ENCODE measurements around the gene FBXW8. TPM values are rescaled to one million over a fixed set of nuclear protein-coding genes. Genes with fewer than 3 reads are reported as not detected.

FBXW8 gene
- polyA plus RNA-seq, 1 donor (not counting 4 experiments of a cell fraction or from before 2014, with no cell fraction given), result 5.0 TPM

GRCh38 chr12:116931665-116932064, 20.9 kb downstream of the FBXW8 start:
- TF ChIP-seq CTCF (optimal IDR thresholded peaks at IDR 0.05 in 1 of 3, IDR thresholded peaks at IDR 0.05 in 1 of 3, conservative IDR thresholded peaks at IDR 0.05 in 1 of 3; ENCODE audit: extremely low read depth in 1 of 3, insufficient read depth in 2 of 3, low read length in 3 of 3), result no peak
- no peak for TF ChIP-seq EZH2 (IDR thresholded peaks at IDR 0.05; ENCODE audit: low read length)
- H3K9ac ChIP-seq (ENCODE audit: control insufficient read depth, extremely low read depth, insufficient read depth, low read length), result no peak overlapping the region
- no peaks in the 10 kb centered on the region for H4K20me1 ChIP-seq (ENCODE audit: control insufficient read depth, extremely low read depth, insufficient read depth, low read length)
- H3K4me2 ChIP-seq (ENCODE audit: control insufficient read depth, extremely low read depth, insufficient read depth, low read depth, low read length), result no peak overlapping the region
- no peaks in the 10 kb centered on the region for H3K79me2 ChIP-seq (ENCODE audit: control insufficient read depth, insufficient read depth, low read length)
- H3K4me3 ChIP-seq (ENCODE audit: control insufficient read depth in 2 of 3, extremely low read depth in 1 of 3, insufficient read depth in 2 of 3, low read depth in 1 of 3, low read length in 3 of 3), result no peak overlapping the region
- H3K27me3 ChIP-seq (ENCODE audit: control insufficient read depth, extremely low read depth, insufficient read depth, low read length), result no peaks in the 10 kb centered on the region
- dilution Hi-C loops (cut with MboI; ENCODE audit: extremely low pct_ligation_motif_present, low sequenced_read_pairs), result no loop called here
- no peak for DNase-seq (ENCODE audit: low read depth, low spot score)
- FAIRE-seq, result no peak
- H3K36me3 ChIP-seq (ENCODE audit: control insufficient read depth in 2 of 2, extremely low read depth in 1 of 2, insufficient read depth in 2 of 2, low read length in 2 of 2), result peaks cover 0 to 3% of the 10 kb centered on the region in 2 experiments
- H3K9me1 ChIP-seq (ENCODE audit: control insufficient read depth, extremely low read depth, insufficient read depth, low read length), result no peaks in the 10 kb centered on the region
- no peak overlapping the region for H3K27ac ChIP-seq (ENCODE audit: control insufficient read depth, insufficient read depth, low read length)
- H2AFZ ChIP-seq (ENCODE audit: control insufficient read depth, low read length), result no peak overlapping the region
- no peaks in the 10 kb centered on the region for H3K9me3 ChIP-seq (ENCODE audit: control insufficient read depth, low read depth, low read length)
- no peaks in the 10 kb centered on the region for H3K4me1 ChIP-seq (ENCODE audit: control insufficient read depth, extremely low read depth, insufficient read depth, low read length)

GRCh38 chr12:116933091-116933490, 22.3 kb downstream of the FBXW8 start:
- FAIRE-seq, result no peak
- peaks cover 0 to 10% of the 10 kb centered on the region in 2 experiments for H3K36me3 ChIP-seq (ENCODE audit: control insufficient read depth in 2 of 2, extremely low read depth in 1 of 2, insufficient read depth in 2 of 2, low read length in 2 of 2)
- dilution Hi-C loops (cut with MboI; ENCODE audit: extremely low pct_ligation_motif_present, low sequenced_read_pairs), result no loop called here

More at GRCh38 chr12:116933091-116933490, 22.3 kb downstream of the FBXW8 start:
- no peak overlapping the region for H3K9ac ChIP-seq (ENCODE audit: control insufficient read depth, extremely low read depth, insufficient read depth, low read length)
- H3K4me1 ChIP-seq (ENCODE audit: control insufficient read depth, extremely low read depth, insufficient read depth, low read length), result no peaks in the 10 kb centered on the region
- no peaks in the 10 kb centered on the region for H3K27me3 ChIP-seq (ENCODE audit: control insufficient read depth, extremely low read depth, insufficient read depth, low read length)
- H3K9me3 ChIP-seq (ENCODE audit: control insufficient read depth, low read depth, low read length), result no peaks in the 10 kb centered on the region
- no peak overlapping the region for H3K4me3 ChIP-seq (ENCODE audit: control insufficient read depth in 2 of 3, extremely low read depth in 1 of 3, insufficient read depth in 2 of 3, low read depth in 1 of 3, low read length in 3 of 3)
- H2AFZ ChIP-seq (ENCODE audit: control insufficient read depth, low read length), result no peak overlapping the region
- no peak for DNase-seq (ENCODE audit: low read depth, low spot score)
- no peaks in the 10 kb centered on the region for H3K9me1 ChIP-seq (ENCODE audit: control insufficient read depth, extremely low read depth, insufficient read depth, low read length)
- H3K79me2 ChIP-seq (ENCODE audit: control insufficient read depth, insufficient read depth, low read length), result no peaks in the 10 kb centered on the region
- H3K4me2 ChIP-seq (ENCODE audit: control insufficient read depth, extremely low read depth, insufficient read depth, low read depth, low read length), result no peak overlapping the region
- no peak for TF ChIP-seq CTCF (optimal IDR thresholded peaks at IDR 0.05 in 1 of 3, IDR thresholded peaks at IDR 0.05 in 1 of 3, conservative IDR thresholded peaks at IDR 0.05 in 1 of 3; ENCODE audit: extremely low read depth in 1 of 3, insufficient read depth in 2 of 3, low read length in 3 of 3)
- no peak for TF ChIP-seq EZH2 (IDR thresholded peaks at IDR 0.05; ENCODE audit: low read length)
- H3K27ac ChIP-seq (ENCODE audit: control insufficient read depth, insufficient read depth, low read length), result no peak overlapping the region
- no peaks in the 10 kb centered on the region for H4K20me1 ChIP-seq (ENCODE audit: control insufficient read depth, extremely low read depth, insufficient read depth, low read length)

Data from keratinocyte (primary cell).